Right ventricle myocardium inferior (tissue), 1 donor: Measurements from ENCODE around the gene GCK. TPM values are rescaled to one million over a fixed set of nuclear protein-coding genes. Genes with fewer than 3 reads are reported as not detected.
"Not testable (repeated sequence)": the region's sequence is repeated elsewhere in the genome, so short reads cannot be mapped to it uniquely, and the experiment has no call there.

Experiments
- ATAC-seq: fragments of 200-7000 bp; cut with Tn5 transposase; one replicate; pipeline ENCODE4 v1.9.1; 2020; ENCODE audit warnings: mild to moderate bottlenecking, moderate library complexity
- DNase-seq: peaks from one replicate; pipeline ENCODE4 v3.0.0; 2021; ENCODE audit errors: missing footprints
- intact Hi-C: fragments of 100-400 bp; cut with DNase I; formaldehyde crosslinking; loops from one replicate; pipeline ENCODE4 v1.11.0; 2022
- total RNA-seq: library from RNA; stranded (reverse); fragmentation: NEBNext Ultra II Directional; extraction: Animal tissue kit (Norgen Biotek cat#: 25700); gene quantifications from one replicate; pipeline ENCODE4 v1.2.1, GENCODE V29; 2021
- donor health status: DM: no; HTN: yes; CAD: no; lungs with severe emphysema.

Gene GCK
- total RNA-seq, 1 donor from 2014 or later = 1.8 TPM

GRCh38 chr7:44138698-44139097 is 50.5 kb downstream of the GCK start:
- DNase-seq = no peak
- ATAC-seq = no peak
- intact Hi-C loops = loop anchor here (10.0 kb wide), 3 partner anchors 156 to 346 kb away; partner anchors contain the start of gene CAMK2B

GRCh38 chr7:44136731-44137130 is 52.5 kb downstream of the GCK start:
- DNase-seq = no peak
- ATAC-seq = no peak
- intact Hi-C loops = loop anchor here (10.0 kb wide), 3 partner anchors 158 to 348 kb away; partner anchors contain the start of gene CAMK2B

GRCh38 chr7:44134943-44135628 is 54.2 kb downstream of the GCK start:
- ATAC-seq (no peak), DNase-seq (peak; percentile 30)
- intact Hi-C loops = loop anchor here (10.0 kb wide), 3 partner anchors 160 to 350 kb away; partner anchors contain the start of gene CAMK2B

DNA sequence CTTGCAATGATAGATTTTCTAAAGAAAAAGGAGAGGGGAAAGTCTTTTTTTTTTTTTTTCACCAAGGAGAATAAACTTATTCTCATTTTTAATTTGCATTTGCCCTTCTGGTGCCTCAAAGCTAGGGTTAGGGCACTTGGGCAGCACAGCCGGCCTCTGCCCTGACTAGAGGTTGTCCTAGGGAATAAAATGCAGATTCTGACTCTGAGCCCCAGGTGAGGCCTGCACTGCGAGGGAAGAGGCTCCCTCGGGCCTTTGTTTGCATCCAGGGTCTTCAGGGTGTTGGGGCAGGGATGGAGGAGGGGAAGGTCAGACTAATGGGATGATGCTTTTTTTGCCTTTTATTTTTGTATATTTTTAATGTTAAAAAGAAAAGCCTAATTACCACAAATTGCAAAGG is 55.9 kb downstream of the GCK start:
- intact Hi-C loops = loop anchor here (10.0 kb wide), 3 partner anchors 162 to 352 kb away; partner anchors contain the start of gene CAMK2B
- DNase-seq = no peak
- no peak for ATAC-seq

GRCh38 chr7:44132039-44132438 is 57.2 kb downstream of the GCK start:
- ATAC-seq (peak; percentile 79), DNase-seq (peak; percentile 77)
- intact Hi-C loops = loop anchor here (10.0 kb wide), 3 partner anchors 163 to 353 kb away; partner anchors contain the start of gene CAMK2B

- DNase-seq (peak; percentile 53), ATAC-seq (peak; percentile 73)
- intact Hi-C loops = loop anchor here (2.0 to 10.0 kb wide), 4 partner anchors 65 to 353 kb away; partner anchors contain the start of gene CAMK2B
Observed at GRCh38 chr7:44131173-44132029, 57.8 kb downstream of the GCK start.

DNA sequence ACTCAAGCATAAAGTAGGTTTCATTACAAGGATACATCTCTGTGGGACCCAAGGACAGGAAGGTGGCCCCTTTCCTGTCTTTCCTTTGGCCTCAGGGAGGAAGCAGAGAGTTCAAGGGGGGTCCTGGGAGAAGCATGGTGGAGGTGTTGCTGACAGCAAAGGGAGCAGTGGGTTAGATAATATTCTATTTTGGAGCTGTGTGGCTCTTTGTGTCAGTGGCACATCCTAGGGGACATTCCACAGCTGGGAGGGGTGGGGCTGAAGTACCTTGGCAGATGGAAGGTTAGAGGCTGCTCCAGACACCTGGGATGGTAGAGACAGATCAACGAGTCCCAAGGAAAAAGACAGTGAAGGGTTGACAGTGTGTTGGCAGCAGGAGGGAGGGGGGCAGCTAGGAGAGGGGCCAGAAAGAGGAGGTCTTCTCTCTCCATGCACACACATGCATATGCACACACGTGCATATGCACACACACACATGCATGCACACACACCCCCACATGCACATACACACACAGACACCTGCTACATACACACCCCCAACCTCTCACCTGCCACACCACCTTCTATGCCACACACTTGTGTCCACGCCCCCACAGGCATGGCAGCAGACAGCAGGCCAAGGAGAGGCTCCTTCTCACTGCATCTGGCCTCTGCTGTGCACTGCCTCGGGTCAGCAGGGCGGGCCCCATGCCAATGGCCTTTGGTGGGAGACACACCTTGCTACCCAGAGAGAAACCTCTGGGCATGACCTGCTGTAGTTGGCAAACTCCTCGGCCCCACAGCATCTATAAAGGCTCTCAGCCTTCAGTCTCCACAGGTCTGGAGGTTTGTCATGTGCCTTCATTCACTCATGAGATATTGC is 60.3 kb downstream of the GCK start:
- intact Hi-C loops = no loop called here
- ATAC-seq (peak; percentile 29), DNase-seq (peak; percentile 41)

DNA sequence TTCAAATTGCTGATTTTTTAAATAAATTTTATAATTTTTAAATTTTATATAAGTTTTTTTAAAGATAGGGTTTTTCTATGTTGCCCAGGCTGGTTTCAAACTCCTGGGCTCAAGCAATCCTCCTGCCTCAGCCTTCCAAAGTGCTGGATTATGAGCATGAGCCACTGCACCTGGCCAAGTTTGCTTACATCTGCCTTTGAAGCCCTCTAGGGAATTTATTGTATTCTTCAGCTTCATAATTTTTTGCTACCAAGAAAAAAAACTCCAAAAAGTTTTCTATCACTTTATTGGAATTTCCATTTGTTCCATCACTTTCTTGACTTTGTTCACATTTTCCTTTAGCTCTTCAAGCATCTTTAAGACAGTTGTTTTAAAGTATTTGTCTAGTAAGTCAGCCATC is 62.1 kb downstream of the GCK start:
- ATAC-seq = no peak
- DNase-seq = no peak
- intact Hi-C loops = no loop called here

DNA sequence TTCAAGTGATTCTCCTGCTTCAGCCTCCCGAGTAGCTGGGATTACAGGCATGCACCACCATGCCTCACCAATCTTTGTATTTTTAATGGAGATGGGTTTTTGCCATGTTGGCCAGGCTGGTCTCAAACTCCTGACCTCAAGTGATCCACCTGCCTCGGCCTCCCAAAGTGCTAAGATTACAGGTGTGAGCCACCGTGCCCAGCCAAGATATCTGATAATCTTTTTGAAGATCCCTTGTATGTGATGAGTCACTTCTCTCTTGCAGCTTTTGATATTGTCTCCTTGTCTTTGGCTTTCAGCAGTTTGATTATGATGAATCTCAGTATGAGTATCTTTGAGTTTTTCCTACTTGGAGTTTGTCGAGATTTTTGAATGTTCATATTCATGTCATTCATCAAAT is 62.7 kb downstream of the GCK start:
- ATAC-seq, DNase-seq, intact Hi-C loops: not testable (repeated sequence)

DNA sequence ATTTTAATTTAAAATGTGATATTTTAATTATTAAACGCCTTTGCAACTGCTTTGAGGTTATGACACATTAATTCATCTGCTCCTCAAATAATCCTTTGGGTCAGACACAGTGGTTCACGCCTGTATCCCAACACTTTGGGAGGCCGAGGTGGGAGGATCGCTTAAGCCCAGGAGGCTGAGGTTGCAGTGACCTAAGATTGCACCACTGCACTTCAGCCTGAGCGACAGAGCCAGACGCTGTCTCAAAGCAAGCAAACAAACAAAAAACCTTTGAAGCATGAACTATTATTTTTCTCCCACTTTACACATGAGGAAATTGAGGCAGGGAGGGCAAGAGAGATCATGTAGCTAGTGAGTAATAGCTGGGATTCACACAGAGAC is 64.4 kb downstream of the GCK start:
- ATAC-seq (no peak), DNase-seq (no peak)
- intact Hi-C loops = no loop called here

- intact Hi-C loops = loop anchor here (2.0 kb wide), 1 partner anchor 41 kb away; the partner anchor contains the start of gene POLM
- DNase-seq (peak; percentile 99), ATAC-seq (peak; percentile 99)
Observed at GRCh38 chr7:44123190-44124003, 65.8 kb downstream of the GCK start, which contains the start of gene POLD2. Gene POLD2, minus strand, starts transcription at chr7:44123548. Its CDS starts 1,495 bp downstream, at chr7:44122053.

- intact Hi-C loops = loop anchor here (2.0 kb wide), 1 partner anchor 40 kb away; the partner anchor contains the start of gene POLM
- DNase-seq (no peak), ATAC-seq (no peak)
Observed at GRCh38 chr7:44122529-44122928, 66.7 kb downstream of the GCK start.

DNA sequence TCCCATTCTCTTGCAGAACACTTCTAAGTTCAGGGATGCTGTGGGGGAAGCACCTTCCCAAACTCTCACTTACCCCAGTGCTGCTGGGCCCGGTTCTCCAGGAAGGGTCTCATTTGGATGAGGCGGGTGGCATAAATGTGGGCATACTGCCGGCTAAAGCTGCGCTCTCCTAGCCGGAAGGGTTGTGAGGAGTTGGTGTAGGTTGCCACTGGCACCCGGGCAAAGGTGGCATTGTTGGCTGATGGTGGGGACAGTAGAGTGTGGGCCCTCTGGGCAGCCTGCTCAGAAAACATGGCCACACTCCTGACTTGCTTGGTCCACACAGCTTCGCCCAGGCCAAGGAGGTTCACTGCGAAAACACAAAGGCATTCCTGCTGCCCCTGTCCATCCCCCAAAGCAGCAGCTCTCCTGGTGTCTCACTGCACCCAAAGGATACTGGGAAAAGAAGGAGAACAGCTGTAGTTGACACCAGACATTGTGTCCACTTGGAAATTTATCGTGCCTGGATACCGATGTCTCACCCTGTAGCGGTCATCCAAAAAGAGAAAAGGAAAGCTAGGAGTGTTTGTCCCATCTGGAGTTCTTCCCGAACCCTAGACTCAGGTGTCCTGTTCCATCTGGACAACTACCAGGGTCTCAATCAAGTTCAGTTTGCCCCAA is 67.3 kb downstream of the GCK start:
- ATAC-seq (no peak), DNase-seq (peak; percentile 57)
- intact Hi-C loops = loop anchor here (2.0 kb wide), 1 partner anchor 39 kb away; the partner anchor contains the start of gene POLM

DNA sequence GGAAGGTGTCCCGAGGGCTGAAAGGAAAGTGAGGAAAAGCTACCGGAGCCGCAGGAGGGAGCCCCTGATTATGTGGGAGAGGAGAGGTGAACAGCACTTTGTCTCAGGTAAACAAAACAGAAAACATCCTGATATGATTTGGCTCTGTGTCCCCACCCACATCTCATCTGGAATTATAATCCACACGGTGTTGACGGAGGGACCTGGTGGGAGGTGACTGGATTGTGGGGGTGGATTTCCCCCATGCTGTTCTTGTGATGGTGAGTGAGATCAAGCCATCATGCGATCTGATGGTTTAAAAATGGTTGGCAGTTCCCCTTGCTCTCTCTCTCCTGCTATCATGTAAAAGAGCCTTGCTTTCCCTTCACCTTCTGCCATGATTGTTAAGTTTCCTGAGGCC is 68.8 kb downstream of the GCK start:
- intact Hi-C loops = no loop called here
- no peak for ATAC-seq
- no peak for DNase-seq

DNA sequence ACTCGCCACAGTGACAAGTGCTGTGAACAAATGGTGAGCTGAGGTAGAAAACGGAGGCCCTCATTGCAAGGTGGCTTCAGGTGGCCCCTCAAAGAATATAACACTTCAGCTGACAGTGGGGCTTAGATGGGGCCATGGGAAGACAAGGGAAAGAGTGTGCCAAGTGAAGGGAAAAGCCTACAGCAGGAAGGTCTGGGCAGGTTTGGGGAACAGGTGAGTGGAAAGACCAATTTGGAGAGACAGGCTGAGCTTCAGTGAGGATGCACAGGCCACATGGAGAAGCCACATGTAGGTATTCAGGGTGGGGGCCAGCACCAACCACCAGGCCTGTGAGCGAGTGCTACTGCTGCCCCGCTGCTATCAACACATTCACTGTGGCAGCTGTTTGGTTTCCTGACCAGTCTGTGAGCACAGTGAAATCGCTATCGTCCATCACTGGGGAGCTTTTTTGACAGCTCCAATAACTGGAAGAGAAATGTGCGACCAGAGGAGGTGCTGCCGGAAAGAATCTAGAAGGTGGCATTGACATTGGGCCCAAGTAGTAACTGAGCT is 69.3 kb downstream of the GCK start:
- intact Hi-C loops = no loop called here

GRCh38 chr7:44117801-44118429 is 71.3 kb downstream of the GCK start:
- intact Hi-C loops = no loop called here
- ATAC-seq (no peak), DNase-seq (peak; percentile 35)

More for the DNA sequence above, 69.3 kb downstream of the GCK start:
- ATAC-seq (no peak), DNase-seq (peak; percentile 58)
